Activated B cell treated with CpG ODN at 0.5 μM for 24 hours (primary cell): ENCODE results near the gene LRRC59. TPM values are rescaled to one million over a fixed set of nuclear protein-coding genes. Genes with fewer than 3 reads are reported as not detected.

Experiments used
- ATAC-seq: fragments of 200-7000 bp; cut with Tn5 transposase; one replicate; pipeline ENCODE4 v1.10.0; 2021; ENCODE audit warnings: low read depth, mild to moderate bottlenecking, moderate library complexity
- CTCF ChIA-PET: fragments of 350-600 bp; sonication (Branson Sonifier 250); formaldehyde crosslinking; loops from one replicate; lab custom pipeline; 2021; ENCODE audit warnings: antibody characterized with exemption; lab: Charles Lee
- POLR2A ChIA-PET: fragments of 350-600 bp; sonication (Branson Sonifier 250); formaldehyde crosslinking; loops from one replicate; lab custom pipeline; 2021; ENCODE audit warnings: antibody characterized with exemption; lab: Charles Lee
- DNase-seq: peaks from one replicate; pipeline ENCODE4 v3.0.0; 2022
- H3K27ac Mint-ChIP-seq: one replicate; pipeline ENCODE4 v1.8.0; 2020; ENCODE audit warnings: mixed read lengths
- H3K27me3 Mint-ChIP-seq: one replicate; pipeline ENCODE4 v1.8.0; 2021; ENCODE audit warnings: mixed read lengths
- H3K36me3 Mint-ChIP-seq: one replicate; pipeline ENCODE4 v1.8.0; 2021; ENCODE audit warnings: low read depth, mixed read lengths
- H3K4me1 Mint-ChIP-seq: one replicate; pipeline ENCODE4 v1.8.0; 2021; ENCODE audit warnings: mixed read lengths
- H3K4me3 Mint-ChIP-seq: one replicate; pipeline ENCODE4 v1.8.0; 2020; ENCODE audit warnings: mild to moderate bottlenecking, mixed read lengths
- H3K9me3 Mint-ChIP-seq: one replicate; pipeline ENCODE4 v1.8.0; 2020; ENCODE audit warnings: mixed read lengths
- CTCF ChIP-seq: fragments of 200-600 bp; IDR thresholded peaks from one replicate; pipeline ENCODE4 v1.8.0; 2022; ENCODE audit warnings: antibody characterized with exemption, mild to moderate bottlenecking
- intact Hi-C: fragments of 100-400 bp; cut with micrococcal nuclease; formaldehyde crosslinking; loops from one replicate; pipeline ENCODE4 v1.15.1; 2024
- total RNA-seq: library from RNA; stranded (reverse); gene quantifications from 2 replicates; pipeline ENCODE4 v1.2.3, GENCODE V29; 2022

The LRRC59 gene
- total RNA-seq, 1 donor from 2014 or later, result 42.0 TPM

- peaks cover 9% of the 10 kb centered on the region for H3K4me1 Mint-ChIP-seq
- CTCF ChIA-PET, result interaction anchor here (1.8 kb wide), 1 partner anchor 11 kb away, joined by 5 read pairs; the partner anchor contains the start of gene LRRC59
- intact Hi-C loops, result no loop called here
- H3K4me3 Mint-ChIP-seq, result no peak overlapping the region
- H3K36me3 Mint-ChIP-seq, result peaks cover 97% of the 10 kb centered on the region
- TF ChIP-seq CTCF, result no peak
- POLR2A ChIA-PET, result no interaction called here
- no peaks in the 10 kb centered on the region for H3K27me3 Mint-ChIP-seq
- no peak for ATAC-seq
- no peaks in the 10 kb centered on the region for H3K9me3 Mint-ChIP-seq
- no peak overlapping the region for H3K27ac Mint-ChIP-seq
- no peak for DNase-seq
Measured at GRCh38 chr17:50386510-50386909, 10.8 kb downstream of the LRRC59 start.

GRCh38 chr17:50382931-50383330 is 14.4 kb downstream of the LRRC59 start:
- CTCF ChIA-PET, result no interaction called here

GRCh38 chr17:50381920-50382319 is 15.4 kb downstream of the LRRC59 start:
- ChIA-PET POLR2A (no interaction called here), CTCF (interaction anchor here (1.5 kb wide), 1 partner anchor 15 kb away, joined by 5 read pairs; the partner anchor contains the start of gene LRRC59)
- no peak for DNase-seq
- no peak for ATAC-seq
- H3K27me3 Mint-ChIP-seq, result no peaks in the 10 kb centered on the region
- no peak for TF ChIP-seq CTCF
- intact Hi-C loops, result no loop called here
- H3K27ac Mint-ChIP-seq, result no peak overlapping the region
- no peaks in the 10 kb centered on the region for H3K9me3 Mint-ChIP-seq
- no peak overlapping the region for H3K4me3 Mint-ChIP-seq
- peaks cover 73% of the 10 kb centered on the region for H3K36me3 Mint-ChIP-seq
- H3K4me1 Mint-ChIP-seq, result no peaks in the 10 kb centered on the region

More at GRCh38 chr17:50382931-50383330, 14.4 kb downstream of the LRRC59 start:
- no peak for TF ChIP-seq CTCF
- H3K27ac Mint-ChIP-seq, result no peak overlapping the region
- no peaks in the 10 kb centered on the region for H3K9me3 Mint-ChIP-seq
- H3K4me3 Mint-ChIP-seq, result no peak overlapping the region
- peaks cover 83% of the 10 kb centered on the region for H3K36me3 Mint-ChIP-seq
- no peaks in the 10 kb centered on the region for H3K27me3 Mint-ChIP-seq
- intact Hi-C loops, result no loop called here
- POLR2A ChIA-PET, result no interaction called here
- no peak for DNase-seq
- no peaks in the 10 kb centered on the region for H3K4me1 Mint-ChIP-seq
- ATAC-seq, result no peak

GRCh38 chr17:50381260-50381815 is 16.0 kb downstream of the LRRC59 start:
- no peak for TF ChIP-seq CTCF
- no peak overlapping the region for H3K4me3 Mint-ChIP-seq
- POLR2A ChIA-PET, result interaction anchor here (0.8 kb wide), 1 partner anchor 16 kb away, joined by 3 read pairs; the partner anchor contains the start of gene LRRC59
- H3K4me1 Mint-ChIP-seq, result no peaks in the 10 kb centered on the region
- H3K27me3 Mint-ChIP-seq, result no peaks in the 10 kb centered on the region
- H3K36me3 Mint-ChIP-seq, result peaks cover 67% of the 10 kb centered on the region
- CTCF ChIA-PET, result interaction anchor here (1.5 kb wide), 1 partner anchor 16 kb away, joined by 5 read pairs; the partner anchor contains the start of gene LRRC59
- DNase-seq (no peak), ATAC-seq (no peak)
- intact Hi-C loops, result no loop called here
- no peak overlapping the region for H3K27ac Mint-ChIP-seq
- no peaks in the 10 kb centered on the region for H3K9me3 Mint-ChIP-seq

GRCh38 chr17:50380369-50381259 is 16.7 kb downstream of the LRRC59 start:
- Mint-ChIP-seq H3K4me1 (no peaks in the 10 kb centered on the region), H3K9me3 (no peaks in the 10 kb centered on the region), H3K36me3 (peaks cover 60% of the 10 kb centered on the region), H3K4me3 (no peak overlapping the region), H3K27me3 (no peaks in the 10 kb centered on the region), H3K27ac (no peak overlapping the region)
- ChIA-PET CTCF (interaction anchor here (1.0 to 1.5 kb wide), 2 partner anchors 16 to 19 kb away, joined by 3 to 5 read pairs; partner anchors contain the start of gene LRRC59), POLR2A (interaction anchor here (0.8 kb wide), 1 partner anchor 16 kb away, joined by 3 read pairs; the partner anchor contains the start of gene LRRC59)
- no peak for TF ChIP-seq CTCF
- DNase-seq (no peak), ATAC-seq (no peak)
- intact Hi-C loops, result no loop called here
